Thyroid gland (tissue), 4 donors: ENCODE data around the gene ADPRHL1. TPM values are rescaled to one million over a fixed set of nuclear protein-coding genes. Genes with fewer than 3 reads are reported as not detected.

ENCODE experiments used
- DNase-seq, 2 donors: peaks; one replicate each; pipeline ENCODE4 v3.0.0-alpha.2; 2019
- H3K27ac ChIP-seq, 3 donors: fragments of 200-600 bp; sonication (generic); 1 replicate in 2 of 3; 2 replicates in 1 of 3; pipeline ENCODE4 v1.5.1; 2016 to 2019; ENCODE audit warnings: mild to moderate bottlenecking in 1 of 3, moderate library complexity in 1 of 3
- H3K27me3 ChIP-seq: fragments of 200-600 bp; sonication (generic); one replicate; pipeline ENCODE4 v1.5.1; 2019
- H3K36me3 ChIP-seq, 2 donors: fragments of 200-600 bp; sonication (generic); one replicate each; pipeline ENCODE4 v1.5.1; 2016 to 2019
- H3K4me1 ChIP-seq, 2 donors: fragments of 200-600 bp; sonication (generic); one replicate each; pipeline ENCODE4 v1.5.1; 2017 to 2019
- H3K4me3 ChIP-seq, 3 donors: fragments of 200-600 bp; sonication (generic); replicated peaks in 1 of 3; 1 replicate in 2 of 3; 2 replicates in 1 of 3; pipeline ENCODE4 v1.5.1; 2016; ENCODE audit warnings: mild to moderate bottlenecking in 1 of 3
- H3K9me3 ChIP-seq: fragments of 200-600 bp; sonication (generic); one replicate; pipeline ENCODE4 v1.5.1; 2017
- CTCF ChIP-seq, 6 experiments: fragments of 200-600 bp in 3 of 6; fragments of 450-650 bp in 3 of 6; sonication (generic) in 3 of 6; IDR thresholded peaks; one replicate each; pipeline ENCODE4 v1.5.1; 2016 to 2019; ENCODE audit warnings: antibody characterized with exemption in 6 of 6, mild to moderate bottlenecking in 2 of 6, inconsistent platforms in 1 of 6, moderate library complexity in 1 of 6
- POLR2A ChIP-seq, 2 donors: fragments of 450-650 bp; IDR thresholded peaks; one replicate each; pipeline ENCODE4 v1.6.1; 2017; ENCODE audit warnings: antibody characterized with exemption in 2 of 2, mild to moderate bottlenecking in 2 of 2, moderate library complexity in 1 of 2
- WGBS, 2 donors: methylation state at CpG; one replicate each; pipeline ENCODE4 v1.1.5; 2017; 5-methylcytosine and 5-hydroxymethylcytosine counted together
- intact Hi-C: fragments of 100-400 bp; cut with DNase I; formaldehyde crosslinking; loops from one replicate; pipeline ENCODE4 v1.15.1; 2023
- total RNA-seq, 4 donors: library from RNA; depleted of rRNA; stranded (reverse); fragments of >200 nt; gene quantifications; one replicate each; pipeline ENCODE4 v1.2.3, GENCODE V29; 2016

Gene ADPRHL1
- total RNA-seq, 4 donors from 2014 or later = 0.20 to 2.0 (median 1.0) TPM

GRCh38 chr13:113491418-113491883 is 38.2 kb upstream of the ADPRHL1 start:
- peaks cover 28 to 32% of the 10 kb centered on the region in 2 donors for H3K4me1 ChIP-seq
- WGBS, 2 donors = 6 to 11% methylated on average over 22 of the region's 22 CpGs
- no peaks in the 10 kb centered on the region for H3K27me3 ChIP-seq
- TF ChIP-seq POLR2A (IDR thresholded peaks at IDR 0.05) = no peak
- peak overlapping the region in 2 of 3 donors; percentile 69 to 71 for H3K27ac ChIP-seq
- no peaks in the 10 kb centered on the region for H3K36me3 ChIP-seq
- DNase-seq = no peak
- intact Hi-C loops = loop anchor here (10.0 kb wide), 1 partner anchor 73 kb away; no protein-coding TSS in a partner anchor
- H3K9me3 ChIP-seq = no peaks in the 10 kb centered on the region
- peak overlapping the region; percentile 13 to 98 (median 63) for H3K4me3 ChIP-seq

GRCh38 chr13:113490496-113491417 is 37.5 kb upstream of the ADPRHL1 start, which contains the start of gene DCUN1D2:
TSS of gene DCUN1D2 (minus strand) at chr13:113490711. CDS start at chr13:113490669, 42 bp downstream.
- TF ChIP-seq CTCF (IDR thresholded peaks at IDR 0.05) = no peak
- peak in 1 of 2 donors; percentile 82 for TF ChIP-seq POLR2A (IDR thresholded peaks at IDR 0.05)
- Histone ChIP-seq H3K27ac (peak within 1 kb of the TSS in 2 of 3 donors; percentile 69 to 71), H3K4me1 (peaks cover 28 to 32% of the 10 kb centered on the region in 2 donors), H3K36me3 (no peaks in the 10 kb centered on the region), H3K4me3 (peak within 1 kb of the TSS; percentile 13 to 98 (median 63)), H3K9me3 (no peaks in the 10 kb centered on the region), H3K27me3 (no peaks in the 10 kb centered on the region)
- peak; percentile 85 to 88 for DNase-seq
- intact Hi-C loops = loop anchor here (10.0 kb wide), 1 partner anchor 74 kb away; no protein-coding TSS in a partner anchor
- 0% methylated on average over 5 to 13 of the region's 115 CpGs for WGBS, 2 donors

- Histone ChIP-seq H3K27me3 (no peaks in the 10 kb centered on the region), H3K27ac (peak overlapping the region in 2 of 3 donors; percentile 69 to 71), H3K9me3 (no peaks in the 10 kb centered on the region), H3K4me3 (peak overlapping the region; percentile 13 to 98 (median 63)), H3K4me1 (peaks cover 28 to 32% of the 10 kb centered on the region in 2 donors), H3K36me3 (no peaks in the 10 kb centered on the region)
- peak; percentile 21 to 27 for DNase-seq
- WGBS, 2 donors = 6 to 9% methylated on average over 26 to 39 of the region's 54 CpGs
- intact Hi-C loops = loop anchor here (10.0 kb wide), 1 partner anchor 75 kb away; no protein-coding TSS in a partner anchor
- TF ChIP-seq CTCF (IDR thresholded peaks at IDR 0.05) (no peak), POLR2A (IDR thresholded peaks at IDR 0.05) (no peak)
Measured at GRCh38 chr13:113489549-113490495, 36.5 kb upstream of the ADPRHL1 start.

- no peaks in the 10 kb centered on the region for H3K36me3 ChIP-seq
- peaks cover 28 to 32% of the 10 kb centered on the region in 2 donors for H3K4me1 ChIP-seq
- intact Hi-C loops = no loop called here
- H3K27me3 ChIP-seq = no peaks in the 10 kb centered on the region
- 65% methylated on average over 8 of the region's 8 CpGs for WGBS, 2 donors
- TF ChIP-seq POLR2A (IDR thresholded peaks at IDR 0.05) (no peak), CTCF (IDR thresholded peaks at IDR 0.05) (no peak)
- peak overlapping the region in 1 of 3 donors; percentile 98 for H3K4me3 ChIP-seq
- no peaks in the 10 kb centered on the region for H3K9me3 ChIP-seq
- no peak overlapping the region for H3K27ac ChIP-seq
- no peak for DNase-seq
Measured at GRCh38 chr13:113489171-113489548, 35.9 kb upstream of the ADPRHL1 start.

GRCh38 chr13:113488283-113488682 is 35.0 kb upstream of the ADPRHL1 start:
- H3K27me3 ChIP-seq = no peaks in the 10 kb centered on the region
- H3K4me1 ChIP-seq = peaks cover 28 to 32% of the 10 kb centered on the region in 2 donors
- TF ChIP-seq POLR2A (IDR thresholded peaks at IDR 0.05) (no peak), CTCF (IDR thresholded peaks at IDR 0.05) (no peak)
- WGBS, 2 donors = 94% methylated on average over 3 of the region's 3 CpGs
- H3K36me3 ChIP-seq = no peaks in the 10 kb centered on the region
- H3K9me3 ChIP-seq = no peaks in the 10 kb centered on the region
- DNase-seq = no peak
- no peak overlapping the region for H3K4me3 ChIP-seq
- H3K27ac ChIP-seq = no peak overlapping the region
- intact Hi-C loops = no loop called here
